Keratinocyte (primary cell): ENCODE data around the gene LHFPL2. TPM values are rescaled to one million over a fixed set of nuclear protein-coding genes. Genes with fewer than 3 reads are reported as not detected.
A peak's percentile ranks its signal among the peaks of the same experiment; 100 is the strongest.

ENCODE experiments used
- DNase-seq: peaks from one replicate; pipeline ENCODE4 v3.0.0-alpha.2; 2011; ENCODE audit warnings: low read depth, missing footprints, low spot score
- FAIRE-seq: peaks from 2 replicates; lab custom pipeline; 2011; peaks lifted over from hg19 to GRCh38; lab: Jason Lieb, UNC
- H2AFZ ChIP-seq: 2 replicates; pipeline ENCODE4 v1.6.0; 2012; ENCODE audit warnings: low read length, control low read depth, inconsistent platforms; ENCODE audit not compliant: control insufficient read depth
- H3K27ac ChIP-seq: 2 replicates; pipeline ENCODE4 v1.5.1; 2011; ENCODE audit warnings: low read length; ENCODE audit not compliant: control insufficient read depth, insufficient read depth
- H3K27me3 ChIP-seq: 3 replicates; pipeline ENCODE4 v1.6.0; 2011; ENCODE audit warnings: low read length; ENCODE audit not compliant: control insufficient read depth, insufficient read depth; ENCODE audit errors: extremely low read depth
- H3K36me3 ChIP-seq, 2 experiments: 2 replicates in 1 of 2; 3 replicates in 1 of 2; pipeline ENCODE4 v1.5.1; 2011; ENCODE audit warnings: low read length in 2 of 2, mild to moderate bottlenecking in 1 of 2; ENCODE audit not compliant: control insufficient read depth in 2 of 2, insufficient read depth in 2 of 2; ENCODE audit errors: extremely low read depth in 1 of 2
- H3K4me1 ChIP-seq: 3 replicates; pipeline ENCODE4 v1.5.1; 2011; ENCODE audit warnings: low read length; ENCODE audit not compliant: control insufficient read depth, insufficient read depth; ENCODE audit errors: extremely low read depth
- H3K4me2 ChIP-seq: 3 replicates; pipeline ENCODE4 v1.6.0; 2011; ENCODE audit warnings: low read depth, low read length; ENCODE audit not compliant: control insufficient read depth, insufficient read depth; ENCODE audit errors: extremely low read depth
- H3K4me3 ChIP-seq, 3 experiments: fragments of 200-600 bp in 1 of 3; sonication (generic) in 1 of 3; 2 replicates in 2 of 3; 3 replicates in 1 of 3; pipeline ENCODE4 v1.5.1; 2011 to 2016; ENCODE audit warnings: low read length in 3 of 3, mild to moderate bottlenecking in 3 of 3, control low read depth in 2 of 3, inconsistent platforms in 1 of 3, low read depth in 1 of 3, mixed read lengths in 1 of 3, mixed run types in 1 of 3, moderate library complexity in 1 of 3; ENCODE audit not compliant: control insufficient read depth in 2 of 3, insufficient read depth in 2 of 3; ENCODE audit errors: extremely low read depth in 1 of 3
- H3K79me2 ChIP-seq: 2 replicates; pipeline ENCODE4 v1.6.0; 2012; ENCODE audit warnings: low read length; ENCODE audit not compliant: control insufficient read depth, insufficient read depth
- H3K9ac ChIP-seq: 3 replicates; pipeline ENCODE4 v1.6.0; 2011; ENCODE audit warnings: low read length; ENCODE audit not compliant: control insufficient read depth, insufficient read depth; ENCODE audit errors: extremely low read depth
- H3K9me1 ChIP-seq: 3 replicates; pipeline ENCODE4 v1.6.0; 2011; ENCODE audit warnings: low read length; ENCODE audit not compliant: control insufficient read depth, insufficient read depth; ENCODE audit errors: extremely low read depth
- H3K9me3 ChIP-seq: 2 replicates; pipeline ENCODE4 v1.5.1; 2012; ENCODE audit warnings: low read depth, low read length; ENCODE audit not compliant: control insufficient read depth
- H4K20me1 ChIP-seq: 3 replicates; pipeline ENCODE4 v1.6.0; 2011; ENCODE audit warnings: low read length; ENCODE audit not compliant: control insufficient read depth, insufficient read depth; ENCODE audit errors: extremely low read depth
- CTCF ChIP-seq, 3 experiments: IDR thresholded peaks in 1 of 3; conservative IDR thresholded peaks in 1 of 3; optimal IDR thresholded peaks in 1 of 3; 2 replicates in 2 of 3; 3 replicates in 1 of 3; pipeline versions ENCODE3 to v1.5.1; 2011; ENCODE audit warnings: low read length in 3 of 3, mild to moderate bottlenecking in 3 of 3, moderate library complexity in 2 of 3, control low read depth in 1 of 3, inconsistent platforms in 1 of 3; ENCODE audit not compliant: insufficient read depth in 2 of 3; ENCODE audit errors: extremely low read depth in 1 of 3
- EZH2 ChIP-seq: IDR thresholded peaks from one replicate; pipeline ENCODE4 v1.6.1; 2012; ENCODE audit warnings: inconsistent platforms, mild to moderate bottlenecking, low read length, moderate library complexity
- dilution Hi-C: fragments of 300-500 bp; cut with MboI; formaldehyde crosslinking; loops from one replicate; pipeline ENCODE4 v1.7.0; 2020; ENCODE audit warnings: low sequenced_read_pairs; ENCODE audit not compliant: extremely low pct_ligation_motif_present
- polyA plus RNA-seq, 5 experiments: library from polyadenylated mRNA; depleted of rRNA in 3 of 5; stranded (reverse) in 3 of 5; stranded (forward) in 1 of 5; unstranded in 1 of 5; fragments of >200 nt; gene quantifications; 1 replicate in 1 of 5; 2 replicates in 3 of 5; 3 replicates in 1 of 5; pipeline versions ENCODE4 v1.2.1 to v1.2.3, GENCODE V29; 2011 to 2012; ENCODE audit warnings: missing spikeins in 2 of 5, low read depth in 1 of 5, low replicate concordance in 1 of 5

Gene LHFPL2
- polyA plus RNA-seq, 1 donor (not counting 4 experiments of a cell fraction or from before 2014, with no cell fraction given), result 11.4 TPM

- TF ChIP-seq CTCF (optimal IDR thresholded peaks at IDR 0.05 in 1 of 3, IDR thresholded peaks at IDR 0.05 in 1 of 3, conservative IDR thresholded peaks at IDR 0.05 in 1 of 3; ENCODE audit: extremely low read depth in 1 of 3, insufficient read depth in 2 of 3, low read length in 3 of 3), result no peak
- TF ChIP-seq EZH2, result no peak
- FAIRE-seq, result no peak
- peaks cover 53% of the 10 kb centered on the region for H3K79me2 ChIP-seq
These were observed 11.9 kb downstream of the LHFPL2 start for GRCh38 chr5:78636682-78637081.

GRCh38 chr5:78634634-78635033 lies 13.9 kb downstream of the LHFPL2 start:
- no peak for FAIRE-seq
- H3K79me2 ChIP-seq, result peaks cover 45% of the 10 kb centered on the region

More at GRCh38 chr5:78636682-78637081, 11.9 kb downstream of the LHFPL2 start:
- no peak overlapping the region for H3K9ac ChIP-seq
- dilution Hi-C loops, result no loop called here
- H3K36me3 ChIP-seq, result peaks cover 6 to 16% of the 10 kb centered on the region in 2 experiments
- peaks cover 5% of the 10 kb centered on the region for H3K9me1 ChIP-seq
- no peaks in the 10 kb centered on the region for H4K20me1 ChIP-seq
- H3K27ac ChIP-seq, result no peak overlapping the region
- no peaks in the 10 kb centered on the region for H3K9me3 ChIP-seq
- no peak for DNase-seq
- H3K4me1 ChIP-seq, result peaks cover 9% of the 10 kb centered on the region
- H3K4me2 ChIP-seq, result no peak overlapping the region
- H3K4me3 ChIP-seq, result no peak overlapping the region
- no peaks in the 10 kb centered on the region for H3K27me3 ChIP-seq
- H2AFZ ChIP-seq, result no peak overlapping the region

More at GRCh38 chr5:78634634-78635033, 13.9 kb downstream of the LHFPL2 start:
- Histone ChIP-seq H3K36me3 (peaks cover 13 to 32% of the 10 kb centered on the region in 2 experiments), H3K27me3 (no peaks in the 10 kb centered on the region), H3K9me3 (no peaks in the 10 kb centered on the region), H3K4me2 (no peak overlapping the region), H3K9me1 (peaks cover 5% of the 10 kb centered on the region), H4K20me1 (no peaks in the 10 kb centered on the region), H3K4me3 (no peak overlapping the region), H3K27ac (no peak overlapping the region), H2AFZ (no peak overlapping the region), H3K4me1 (peaks cover 5% of the 10 kb centered on the region), H3K9ac (no peak overlapping the region)
- no peak for DNase-seq
- dilution Hi-C loops, result no loop called here
- TF ChIP-seq EZH2, result no peak
- TF ChIP-seq CTCF (optimal IDR thresholded peaks at IDR 0.05 in 1 of 3, IDR thresholded peaks at IDR 0.05 in 1 of 3, conservative IDR thresholded peaks at IDR 0.05 in 1 of 3; ENCODE audit: extremely low read depth in 1 of 3, insufficient read depth in 2 of 3, low read length in 3 of 3), result peak in 1 of 3 experiments; percentile 10
